Stimulated activated CD8-positive, alpha-beta memory T cell treated with anti-CD3 and anti-CD28 coated beads, Interleukin-4, amount 100 ng/mL, for 1 hour (primary cell): ENCODE results near the gene ACVR2B.
"Not testable (repeated sequence)": the region's sequence is repeated elsewhere in the genome, so short reads cannot be mapped to it uniquely, and the experiment has no call there.

Source experiments
- DNase-seq, 2 donors: peaks; one replicate each; pipeline ENCODE4 v3.0.0-alpha.2; 2020; ENCODE audit warnings: low read depth in 2 of 2, low spot score in 1 of 2

Gene ACVR2B

GRCh38 chr3:38453075-38453912, at the start of gene ACVR2B:
ACVR2B (plus strand) TSS chr3:38453890; CDS start chr3:38454323, 433 bp downstream.
- DNase-seq: peak in 1 of 2 donors; percentile 35

- no peak for DNase-seq
Measured at GRCh38 chr3:38404286-38404685, 49.4 kb upstream of the ACVR2B start.

GRCh38 chr3:38411591-38411990, 42.1 kb upstream of the ACVR2B start:
- no peak for DNase-seq

- not testable (repeated sequence) for DNase-seq
Measured at GRCh38 chr3:38420758-38421157, 32.9 kb upstream of the ACVR2B start.

- no peak for DNase-seq
Measured at GRCh38 chr3:38421679-38422336, 31.9 kb upstream of the ACVR2B start.

GRCh38 chr3:38426798-38427426, 26.8 kb upstream of the ACVR2B start:
- DNase-seq: not testable (repeated sequence)

- not testable (repeated sequence) for DNase-seq
Measured at GRCh38 chr3:38432871-38433658, 20.6 kb upstream of the ACVR2B start.

GRCh38 chr3:38433661-38434060, 20.0 kb upstream of the ACVR2B start:
- not testable (repeated sequence) for DNase-seq

GRCh38 chr3:38438436-38439069, 15.1 kb upstream of the ACVR2B start:
- DNase-seq: not testable (repeated sequence)

GRCh38 chr3:38443205-38443604, 10.5 kb upstream of the ACVR2B start:
- DNase-seq: not testable (repeated sequence)

- DNase-seq: no peak
Measured at GRCh38 chr3:38446085-38446686, 7.5 kb upstream of the ACVR2B start.

- DNase-seq: no peak
Measured at GRCh38 chr3:38446812-38447211, 6.9 kb upstream of the ACVR2B start.

GRCh38 chr3:38450853-38451252, 2.8 kb upstream of the ACVR2B start:
- DNase-seq: no peak

GRCh38 chr3:38453913-38454177, 155 bp downstream of the ACVR2B start:
- no peak for DNase-seq

- DNase-seq: no peak
Measured at GRCh38 chr3:38454178-38454883, 641 bp downstream of the ACVR2B start.

GRCh38 chr3:38454884-38455638, 1.4 kb downstream of the ACVR2B start:
- DNase-seq: no peak

GRCh38 chr3:38455639-38456430, 2.1 kb downstream of the ACVR2B start:
- no peak for DNase-seq
